H1 (cell line): ENCODE measurements around the gene PITX3. TPM values are rescaled to one million over a fixed set of nuclear protein-coding genes. Genes with fewer than 3 reads are reported as not detected.
A peak's percentile ranks its signal among the peaks of the same experiment; 100 is the strongest.

Source experiments
- CTCF ChIA-PET: fragments of 300-600 bp; sonication (Branson Sonifier 250); formaldehyde crosslinking; loops from one replicate; lab custom pipeline; 2021; ENCODE audit not compliant: partially characterized antibody; lab: Charles Lee
- POLR2A ChIA-PET: fragments of 300-600 bp; sonication (Branson Sonifier 250); formaldehyde crosslinking; loops from one replicate; lab custom pipeline; 2021; ENCODE audit warnings: inconsistent platforms; ENCODE audit not compliant: partially characterized antibody; lab: Charles Lee
- DNase-seq, 2 experiments: peaks; one replicate each; pipeline versions ENCODE4 v3.0.0 to v3.0.0-alpha.2; 2010 to 2022; ENCODE audit warnings: low spot score in 2 of 2, low read depth in 1 of 2, mixed read lengths in 1 of 2
- FAIRE-seq: peaks from 2 replicates; lab custom pipeline; 2011; peaks lifted over from hg19 to GRCh38; lab: Jason Lieb, UNC
- H2AFZ ChIP-seq: 2 replicates; pipeline ENCODE4 v1.8.1; 2012; ENCODE audit warnings: low read length, inconsistent platforms
- H2AK5ac ChIP-seq: 2 replicates; pipeline ENCODE4 v1.6.1; 2013; ENCODE audit warnings: low read depth, low read length
- H2BK120ac ChIP-seq: replicated peaks from 2 replicates; pipeline ENCODE3; 2013; ENCODE audit warnings: low read depth, low read length, inconsistent platforms
- H2BK12ac ChIP-seq: 2 replicates; pipeline ENCODE4 v1.6.1; 2013; ENCODE audit warnings: low read depth, low read length
- H2BK15ac ChIP-seq: 2 replicates; pipeline ENCODE4 v1.6.1; 2013; ENCODE audit warnings: low read length
- H2BK20ac ChIP-seq: 2 replicates; pipeline ENCODE4 v1.6.1; 2013; ENCODE audit warnings: low read length
- H2BK5ac ChIP-seq: 2 replicates; pipeline ENCODE4 v1.6.1; 2013; ENCODE audit warnings: low read depth, low read length
- H3K14ac ChIP-seq: 2 replicates; pipeline ENCODE4 v1.6.1; 2013; ENCODE audit warnings: inconsistent platforms; ENCODE audit not compliant: insufficient read length
- H3K18ac ChIP-seq: 2 replicates; pipeline ENCODE4 v1.6.1; 2013; ENCODE audit warnings: low read length; ENCODE audit errors: extremely low read depth
- H3K23ac ChIP-seq: 2 replicates; pipeline ENCODE4 v1.6.1; 2013; ENCODE audit warnings: inconsistent platforms; ENCODE audit not compliant: insufficient read length
- H3K23me2 ChIP-seq: 2 replicates; pipeline ENCODE4 v1.6.1; 2013; ENCODE audit warnings: low read depth, low read length
- H3K27ac ChIP-seq: 2 replicates; pipeline ENCODE4 v1.6.1; 2011; ENCODE audit warnings: low read depth, low read length, inconsistent platforms
- H3K27me3 ChIP-seq, 4 experiments: replicated peaks in 1 of 4; 1 replicate in 1 of 4; 2 replicates in 3 of 4; pipeline versions ENCODE4 v1.6.1 to v1.8.1; 2011 to 2013; ENCODE audit warnings: low read length in 3 of 4, mild to moderate bottlenecking in 3 of 4, inconsistent platforms in 2 of 4, mixed read lengths in 2 of 4, moderate library complexity in 1 of 4; ENCODE audit not compliant: control insufficient read depth in 3 of 4, insufficient read depth in 3 of 4; ENCODE audit errors: extremely low read depth in 1 of 4
- H3K36me3 ChIP-seq, 4 experiments: 2 replicates each; pipeline versions ENCODE4 v1.6.1 to v1.8.1; 2011 to 2013; ENCODE audit warnings: mild to moderate bottlenecking in 4 of 4, low read length in 3 of 4, moderate library complexity in 2 of 4, control low read depth in 1 of 4, inconsistent platforms in 1 of 4; ENCODE audit not compliant: insufficient read depth in 4 of 4, control insufficient read depth in 2 of 4
- H3K4ac ChIP-seq: replicated peaks from 2 replicates; pipeline ENCODE3; 2013; ENCODE audit warnings: low read length, low read depth, mixed read lengths, inconsistent platforms; ENCODE audit not compliant: insufficient read length
- H3K4me1 ChIP-seq, 4 experiments: replicated peaks in 1 of 4; 1 replicate in 1 of 4; 2 replicates in 3 of 4; pipeline versions ENCODE4 v1.6.1 to v1.8.1; 2011 to 2013; ENCODE audit warnings: low read length in 3 of 4, inconsistent platforms in 2 of 4, mixed read lengths in 1 of 4; ENCODE audit not compliant: insufficient read depth in 4 of 4, control insufficient read depth in 3 of 4
- H3K4me2 ChIP-seq, 2 experiments: 2 replicates each; pipeline versions ENCODE4 v1.6.1 to v1.8.1; 2011 to 2013; ENCODE audit warnings: low read depth in 2 of 2, low read length in 2 of 2, control low read depth in 1 of 2, inconsistent platforms in 1 of 2, mild to moderate bottlenecking in 1 of 2; ENCODE audit not compliant: insufficient read depth in 1 of 2
- H3K4me3 ChIP-seq, 4 experiments: fragments of 200-600, 300-600 bp in 1 of 4; sonication (generic), shearing (Covaris generic), sonication (Bioruptor Twin) in 1 of 4; 2 replicates each; pipeline versions ENCODE4 v1.5.1 to v1.8.1; 2011 to 2016; ENCODE audit warnings: low read length in 4 of 4, low read depth in 3 of 4, control low read depth in 2 of 4, inconsistent platforms in 2 of 4, mild to moderate bottlenecking in 2 of 4, mixed read lengths in 1 of 4, moderate library complexity in 1 of 4; ENCODE audit not compliant: insufficient read depth in 2 of 4; ENCODE audit errors: extremely low read depth in 1 of 4
- H3K56ac ChIP-seq: replicated peaks from 2 replicates; pipeline ENCODE3; 2013; ENCODE audit warnings: low read depth, mild to moderate bottlenecking, mixed read lengths, low read length, inconsistent platforms; ENCODE audit not compliant: insufficient read length
- H3K79me1 ChIP-seq: 2 replicates; pipeline ENCODE4 v1.6.1; 2013; ENCODE audit warnings: low read depth, low read length, control low read depth
- H3K79me2 ChIP-seq, 2 experiments: 2 replicates each; pipeline versions ENCODE4 v1.6.1 to v1.8.1; 2012 to 2013; ENCODE audit warnings: low read length in 2 of 2, mild to moderate bottlenecking in 2 of 2, inconsistent platforms in 1 of 2; ENCODE audit not compliant: insufficient read depth in 2 of 2, control insufficient read depth in 1 of 2
- H3K9ac ChIP-seq, 4 experiments: replicated peaks in 1 of 4; 1 replicate in 1 of 4; 2 replicates in 3 of 4; pipeline versions ENCODE4 v1.6.1 to v1.8.1; 2011 to 2013; ENCODE audit warnings: low read depth in 3 of 4, low read length in 3 of 4, control low read depth in 2 of 4, mild to moderate bottlenecking in 2 of 4, moderate library complexity in 2 of 4, inconsistent platforms in 1 of 4; ENCODE audit errors: extremely low read depth in 1 of 4
- H3K9me3 ChIP-seq, 2 experiments: 2 replicates each; pipeline versions ENCODE4 v1.6.1 to v1.8.1; 2012 to 2013; ENCODE audit warnings: mild to moderate bottlenecking in 2 of 2, moderate library complexity in 2 of 2, control low read depth in 1 of 2, inconsistent platforms in 1 of 2, low read depth in 1 of 2, low read length in 1 of 2, mixed read lengths in 1 of 2; ENCODE audit not compliant: insufficient read depth in 2 of 2
- H4K20me1 ChIP-seq, 2 experiments: replicated peaks in 1 of 2; 2 replicates each; pipeline versions ENCODE3 to v1.8.1; 2011 to 2013; ENCODE audit warnings: inconsistent platforms in 2 of 2, low read length in 2 of 2, mild to moderate bottlenecking in 1 of 2; ENCODE audit not compliant: insufficient read depth in 2 of 2, control insufficient read depth in 1 of 2
- H4K5ac ChIP-seq: 2 replicates; pipeline ENCODE4 v1.6.1; 2013; ENCODE audit warnings: low read length, low read depth, mixed read lengths, inconsistent platforms; ENCODE audit not compliant: insufficient read length
- H4K8ac ChIP-seq: 2 replicates; pipeline ENCODE4 v1.8.0; 2013; ENCODE audit warnings: mild to moderate bottlenecking, moderate library complexity, low read length, inconsistent platforms; ENCODE audit not compliant: insufficient read depth; ENCODE audit errors: extremely low read depth
- H4K91ac ChIP-seq: replicated peaks from 2 replicates; pipeline ENCODE3; 2013; ENCODE audit warnings: low read length, mixed read lengths, inconsistent platforms; ENCODE audit not compliant: insufficient read length
- CREB1 ChIP-seq: IDR thresholded peaks from 2 replicates; pipeline ENCODE4 v1.6.1; 2012; ENCODE audit warnings: inconsistent platforms
- FOSL1 ChIP-seq: IDR thresholded peaks from 2 replicates; pipeline ENCODE4 v1.6.1; 2011; ENCODE audit warnings: mild to moderate bottlenecking, low read depth, low read length, moderate library complexity; ENCODE audit not compliant: insufficient read depth
- RAD21 ChIP-seq, 2 experiments: IDR thresholded peaks in 1 of 2; conservative IDR thresholded peaks in 1 of 2; 2 replicates each; pipeline ENCODE4 v1.6.1; 2011; ENCODE audit warnings: low read depth in 2 of 2, low read length in 2 of 2, improper control_type of control experiment in 1 of 2, inconsistent platforms in 1 of 2, mild to moderate bottlenecking in 1 of 2, moderate library complexity in 1 of 2
- SUZ12 ChIP-seq: fragments of 200-600 bp; sonication (generic); IDR thresholded peaks from 2 replicates; pipeline ENCODE4 v1.6.1; 2012; ENCODE audit warnings: mild to moderate bottlenecking, inconsistent platforms, low read length, moderate library complexity, mixed read lengths
- YY1 ChIP-seq: IDR thresholded peaks from 2 replicates; pipeline ENCODE4 v1.6.1; 2011; ENCODE audit warnings: low read depth, mild to moderate bottlenecking, low read length
- WGBS, 2 experiments: shearing (Covaris generic) in 1 of 2; methylation state at CpG; one replicate each; pipeline versions ENCODE4 v1.1.6 to v1.1.7; 2013 to 2015; ENCODE audit warnings: low lambda C conversion rate in 2 of 2, mixed read lengths in 2 of 2, inconsistent platforms in 1 of 2, low coverage in 1 of 2, missing lambda C conversion rate in 1 of 2; ENCODE audit not compliant: insufficient replicate concordance in 2 of 2, insufficient coverage in 1 of 2, insufficient read length in 1 of 2; ENCODE audit errors: extremely low coverage in 1 of 2, missing lambda C conversion rate in 1 of 2; 5-methylcytosine and 5-hydroxymethylcytosine counted together
- polyA plus RNA-seq, 7 experiments: library from polyadenylated mRNA; depleted of rRNA in 3 of 7; stranded (reverse) in 5 of 7; unstranded in 2 of 7; fragments of >200 nt in 5 of 7; fragments of 200-250 nt in 2 of 7; gene quantifications; 1 replicate in 5 of 7; 2 replicates in 1 of 7; 4 replicates in 1 of 7; pipeline versions ENCODE4 v1.2.1 to v1.2.3, GENCODE V29; 2011 to 2013; ENCODE audit warnings: missing spikeins in 2 of 7, mixed read lengths in 2 of 7
- total RNA-seq: library from RNA; stranded (reverse); fragmentation: NEBNext Ultra II Directional; extraction: Animal tissue kit (Norgen Biotek cat#: 25700); gene quantifications from 2 replicates; pipeline ENCODE4 v1.2.1, GENCODE V29; 2021
- TF ChIP-seq, protein P1 (sequence below), 3 experiments: IDR thresholded peaks; 1 replicate in 2 of 3; 2 replicates in 1 of 3; pipeline versions ENCODE4 v1.5.1 to v1.6.1; 2011; ENCODE audit warnings: low read length in 3 of 3, mild to moderate bottlenecking in 3 of 3, inconsistent platforms in 2 of 3, low read depth in 1 of 3, moderate library complexity in 1 of 3; ENCODE audit not compliant: insufficient read depth in 1 of 3; ENCODE audit errors: control extremely low read depth in 1 of 3
- TF ChIP-seq, protein P2 (sequence below): IDR thresholded peaks from 2 replicates; pipeline ENCODE4 v1.6.1; 2012; ENCODE audit warnings: inconsistent platforms
- TF ChIP-seq, protein P3 (sequence below): IDR thresholded peaks from 2 replicates; pipeline ENCODE4 v1.6.1; 2012; ENCODE audit warnings: inconsistent platforms

The PITX3 gene
- total and polyA plus RNA-seq, 2 of the 8 experiments (the other 6 are each of a cell fraction or from before 2014, with no cell fraction given) = 0.18 to 0.41 TPM

DNA sequence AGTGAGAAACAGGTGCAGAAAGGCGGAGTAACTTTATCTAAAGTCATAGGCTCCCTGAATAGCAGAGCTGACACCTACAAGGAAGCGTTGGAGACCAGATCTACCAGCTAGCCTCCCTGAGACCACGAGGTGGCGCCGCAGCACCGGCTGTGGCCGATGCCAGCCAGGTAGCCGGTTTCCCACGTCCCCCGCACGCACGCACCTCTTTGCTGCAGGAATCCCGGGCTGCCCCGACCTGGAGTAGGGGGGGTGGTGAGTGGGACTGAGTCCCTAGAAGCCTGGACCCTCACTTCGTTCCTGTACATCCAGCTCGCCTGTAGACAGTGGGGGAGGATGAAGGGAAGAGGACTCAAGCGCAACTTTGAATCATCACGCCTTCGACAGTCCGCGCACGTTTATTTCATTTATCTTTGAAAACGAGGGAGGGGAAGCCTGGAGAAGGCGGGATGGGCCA lies 11.5 kb downstream of the PITX3 start:
- H3K4me2 ChIP-seq = peak overlapping the region; percentile 7 to 88
- H3K4me1 ChIP-seq = peaks cover 0 to 14% (median 1%) of the 10 kb centered on the region in 4 experiments; a peak in 3 of 7 replicates
- no peak overlapping the region for H3K14ac ChIP-seq
- WGBS, 2 experiments = 4% methylated on average over 16 of the region's 24 CpGs; no CpG with 5 or more reads in 1 of the 2 experiments
- peak in 1 of 2 experiments; percentile 94 for DNase-seq
- no peak overlapping the region for H3K27ac ChIP-seq
- peak overlapping the region in 3 of 4 experiments; percentile 38 to 67 (median 44); a peak in 7 of 8 replicates for H3K4me3 ChIP-seq
- H3K9me3 ChIP-seq = peaks cover 5% of the 10 kb centered on the region in 2 experiments; a peak in 2 of 4 replicates
- no peak overlapping the region for H3K56ac ChIP-seq
- H3K9ac ChIP-seq = no peak overlapping the region
- H4K20me1 ChIP-seq = peaks cover 2 to 8% of the 10 kb centered on the region in 2 experiments
- H3K79me1 ChIP-seq = no peaks in the 10 kb centered on the region
- peaks cover 9% of the 10 kb centered on the region; the same call in 1 of the 2 replicates for H3K23me2 ChIP-seq
- CTCF ChIA-PET = interaction anchor here (0.6 to 24.6 kb wide), 59 partner anchors 9 to 403 kb away, joined by 3 to 862 read pairs (median 5); partner anchors contain the start of genes FBXL15, GBF1, NFKB2 and PITX3
- H4K5ac ChIP-seq = no peak overlapping the region
- POLR2A ChIA-PET = interaction anchor here (0.8 to 3.1 kb wide), 11 partner anchors 11 to 192 kb away, joined by 3 to 15 read pairs (median 4); partner anchors contain the start of genes FBXL15, GBF1, NFKB2 and PITX3
- no peak overlapping the region for H2BK12ac ChIP-seq
- no peak overlapping the region for H3K4ac ChIP-seq
- H2BK120ac ChIP-seq = no peak overlapping the region
- peak; percentile 87 for FAIRE-seq
- peak overlapping the region; percentile 9; the same call in 1 of the 2 replicates for H4K8ac ChIP-seq
- H3K79me2 ChIP-seq = no peaks in the 10 kb centered on the region
- no peak overlapping the region for H2AFZ ChIP-seq
- no peak overlapping the region for H2BK15ac ChIP-seq
- no peak overlapping the region for H2AK5ac ChIP-seq
- no peak overlapping the region for H2BK20ac ChIP-seq
- H3K36me3 ChIP-seq = no peaks in the 10 kb centered on the region
- no peak overlapping the region for H3K23ac ChIP-seq
- H4K91ac ChIP-seq = no peak overlapping the region
- H2BK5ac ChIP-seq = no peak overlapping the region
- peaks cover 37 to 86% (median 78%) of the 10 kb centered on the region in 4 experiments for H3K27me3 ChIP-seq
- H3K18ac ChIP-seq = no peak overlapping the region
- TF ChIP-seq FOSL1 (no peak), CREB1 (0 out of 2 replicates have a peak, but pooled peaks have one; percentile 26), SUZ12 (no peak; the same call in 1 of the 2 replicates), YY1 (no peak), RAD21 (IDR thresholded peaks at IDR 0.05 in 1 of 2, conservative IDR thresholded peaks at IDR 0.05 in 1 of 2; ENCODE audit: low read depth in 2 of 2, low read length in 2 of 2) (peak; percentile 99)
- TF ChIP-seq, protein P1, sequence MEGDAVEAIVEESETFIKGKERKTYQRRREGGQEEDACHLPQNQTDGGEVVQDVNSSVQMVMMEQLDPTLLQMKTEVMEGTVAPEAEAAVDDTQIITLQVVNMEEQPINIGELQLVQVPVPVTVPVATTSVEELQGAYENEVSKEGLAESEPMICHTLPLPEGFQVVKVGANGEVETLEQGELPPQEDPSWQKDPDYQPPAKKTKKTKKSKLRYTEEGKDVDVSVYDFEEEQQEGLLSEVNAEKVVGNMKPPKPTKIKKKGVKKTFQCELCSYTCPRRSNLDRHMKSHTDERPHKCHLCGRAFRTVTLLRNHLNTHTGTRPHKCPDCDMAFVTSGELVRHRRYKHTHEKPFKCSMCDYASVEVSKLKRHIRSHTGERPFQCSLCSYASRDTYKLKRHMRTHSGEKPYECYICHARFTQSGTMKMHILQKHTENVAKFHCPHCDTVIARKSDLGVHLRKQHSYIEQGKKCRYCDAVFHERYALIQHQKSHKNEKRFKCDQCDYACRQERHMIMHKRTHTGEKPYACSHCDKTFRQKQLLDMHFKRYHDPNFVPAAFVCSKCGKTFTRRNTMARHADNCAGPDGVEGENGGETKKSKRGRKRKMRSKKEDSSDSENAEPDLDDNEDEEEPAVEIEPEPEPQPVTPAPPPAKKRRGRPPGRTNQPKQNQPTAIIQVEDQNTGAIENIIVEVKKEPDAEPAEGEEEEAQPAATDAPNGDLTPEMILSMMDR (IDR thresholded peaks at IDR 0.05; ENCODE audit: control extremely low read depth in 1 of 3, insufficient read depth in 1 of 3, low read depth in 1 of 3, low read length in 3 of 3) = peak; percentile 97 to 98 (median 97)
- TF ChIP-seq, protein P2, sequence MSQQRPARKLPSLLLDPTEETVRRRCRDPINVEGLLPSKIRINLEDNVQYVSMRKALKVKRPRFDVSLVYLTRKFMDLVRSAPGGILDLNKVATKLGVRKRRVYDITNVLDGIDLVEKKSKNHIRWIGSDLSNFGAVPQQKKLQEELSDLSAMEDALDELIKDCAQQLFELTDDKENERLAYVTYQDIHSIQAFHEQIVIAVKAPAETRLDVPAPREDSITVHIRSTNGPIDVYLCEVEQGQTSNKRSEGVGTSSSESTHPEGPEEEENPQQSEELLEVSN = peak; percentile 78
- TF ChIP-seq, protein P3, sequence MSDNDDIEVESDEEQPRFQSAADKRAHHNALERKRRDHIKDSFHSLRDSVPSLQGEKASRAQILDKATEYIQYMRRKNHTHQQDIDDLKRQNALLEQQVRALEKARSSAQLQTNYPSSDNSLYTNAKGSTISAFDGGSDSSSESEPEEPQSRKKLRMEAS = peak; percentile 49; the same call in 1 of the 2 replicates
